Measurements from ENCODE around the gene SSBP2.

DNA sequence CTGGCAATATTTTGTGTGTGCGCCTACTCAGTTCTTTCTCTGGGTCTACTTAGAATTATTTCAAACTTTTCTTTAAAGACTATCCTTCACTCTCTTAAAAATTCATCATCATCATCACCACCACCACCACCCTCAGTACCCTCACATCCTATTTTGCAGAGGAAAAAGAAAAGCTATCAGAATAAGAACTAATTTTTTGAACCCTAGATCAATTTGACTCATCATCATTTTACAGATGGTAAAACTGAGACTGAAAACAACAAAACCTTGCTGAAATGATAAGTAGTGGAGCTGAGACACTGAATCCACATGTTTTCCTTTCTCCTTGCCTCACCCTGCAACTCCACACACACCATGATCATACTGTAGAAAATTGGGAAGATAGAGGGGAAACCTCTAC is 119.3 kb downstream of the SSBP2 start:
- TF ChIP-seq CTCF (IDR thresholded peaks at IDR 0.05; ENCODE audit: borderline replicate concordance, extremely low read depth, low read length, poor library complexity, severe bottlenecking) (no peak), EZH2 (IDR thresholded peaks at IDR 0.05; ENCODE audit: borderline replicate concordance, low read depth, low read length, severe bottlenecking) (no peak)
